GM19035 (cell line): ENCODE measurements around the gene TNFRSF19.

Experiments used
- ATAC-seq: cut with Tn5 transposase; IDR thresholded peaks from one replicate; pipeline ENCODE4 v1.9.1; 2021; ENCODE audit not compliant: unreplicated experiment

Gene TNFRSF19

GRCh38 chr13:23714672-23715071 lies 144.5 kb downstream of the TNFRSF19 start:
- ATAC-seq = no peak

- no peak for ATAC-seq
Observed at GRCh38 chr13:23715092-23715761, 145.0 kb downstream of the TNFRSF19 start.

DNA sequence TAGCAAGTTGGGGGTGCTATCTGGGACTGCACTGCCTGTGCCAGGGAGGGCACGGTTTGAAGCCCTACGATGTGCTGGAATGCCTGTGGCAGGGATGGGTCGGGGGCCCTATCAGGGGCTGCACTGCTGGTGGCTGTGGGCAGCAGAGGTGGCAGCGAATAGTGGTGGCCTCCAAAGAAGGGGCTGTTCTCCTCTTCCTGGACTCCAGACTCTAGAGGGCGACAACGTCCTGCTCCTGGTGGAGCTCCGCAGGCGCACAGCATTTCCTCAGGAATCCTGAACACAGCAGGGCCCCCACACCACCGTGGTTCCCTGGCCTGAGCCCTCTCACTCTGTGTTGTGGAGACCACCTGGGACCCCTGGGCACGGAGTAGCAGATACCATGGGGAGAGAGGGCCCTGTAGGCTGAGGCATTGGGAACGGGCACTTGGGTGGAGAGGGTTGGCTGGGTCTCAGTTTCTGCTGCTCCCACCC lies 145.6 kb downstream of the TNFRSF19 start:
- ATAC-seq = no peak

GRCh38 chr13:23716401-23716800 lies 146.2 kb downstream of the TNFRSF19 start:
- ATAC-seq = no peak

GRCh38 chr13:23718996-23719395 lies 148.8 kb downstream of the TNFRSF19 start:
- ATAC-seq = no peak

- ATAC-seq = no peak
Observed at GRCh38 chr13:23722726-23723453, 152.7 kb downstream of the TNFRSF19 start.

GRCh38 chr13:23723471-23723870 lies 153.3 kb downstream of the TNFRSF19 start:
- ATAC-seq = no peak

- no peak for ATAC-seq
Observed at GRCh38 chr13:23724196-23724970, 154.2 kb downstream of the TNFRSF19 start.
